ENCODE measurements around the gene ABCC8.

- TF ChIP-seq GATA2 (IDR thresholded peaks at IDR 0.05; ENCODE audit: low read depth, low read length), result no peak
- TF ChIP-seq GATA3 (IDR thresholded peaks at IDR 0.05; ENCODE audit: low read depth, low read length), result no peak
Measured at GRCh38 chr11:17395978-17396377, 80.7 kb downstream of the ABCC8 start.
